IMR-90 (cell line): ENCODE data around the gene DELE1. TPM values are rescaled to one million over a fixed set of nuclear protein-coding genes. Genes with fewer than 3 reads are reported as not detected.

Experiments used
- ATAC-seq: fragments of 200-7000 bp; cut with Tn5 transposase; 2 replicates; pipeline ENCODE4 v1.9.1; 2020; ENCODE audit warnings: low read depth, mild to moderate bottlenecking, moderate library complexity
- BruUV-seq: library from RNA; stranded (reverse); fragments of 400-500 nt; replicated peaks from 2 replicates; lab custom pipeline; 2021; lab: Mats Ljungman, UMichigan
- CTCF ChIA-PET: fragments of 300-600 bp; formaldehyde crosslinking; extraction: SDS; loops from one replicate; lab custom pipeline; 2021; ENCODE audit warnings: antibody characterized with exemption; lab: Yijun Ruan, JAX
- POLR2A ChIA-PET: fragments of 300-600 bp; sonication (Branson Sonifier 250); formaldehyde crosslinking; loops from one replicate; lab custom pipeline; 2022; ENCODE audit warnings: antibody characterized with exemption; ENCODE audit not compliant: unreplicated experiment; lab: Charles Lee
- DNase-seq: peaks from one replicate; pipeline ENCODE4 v3.0.0; 2013
- H2AFZ ChIP-seq: replicated peaks from 2 replicates; pipeline ENCODE3; 2013; ENCODE audit warnings: low read length, mild to moderate bottlenecking; ENCODE audit not compliant: poor library complexity
- H2AK5ac ChIP-seq: 2 replicates; pipeline ENCODE4 v1.6.1; 2013; ENCODE audit warnings: low read depth, low read length, inconsistent platforms
- H2AK9ac ChIP-seq: replicated peaks from 2 replicates; pipeline ENCODE3; 2013; ENCODE audit warnings: mild to moderate bottlenecking, low read depth, low read length, moderate library complexity; ENCODE audit not compliant: poor library complexity
- H2BK120ac ChIP-seq: 2 replicates; pipeline ENCODE4 v1.6.1; 2013; ENCODE audit warnings: low read depth, low read length, inconsistent platforms
- H2BK15ac ChIP-seq: 3 replicates; pipeline ENCODE4 v1.6.1; 2013; ENCODE audit warnings: low read depth, low read length, inconsistent platforms
- H2BK20ac ChIP-seq: 2 replicates; pipeline ENCODE4 v1.6.1; 2013; ENCODE audit warnings: low read depth, mild to moderate bottlenecking, inconsistent platforms, low read length, moderate library complexity
- H2BK5ac ChIP-seq: 2 replicates; pipeline ENCODE4 v1.6.1; 2013; ENCODE audit warnings: mild to moderate bottlenecking, low read depth, low read length, inconsistent platforms; ENCODE audit not compliant: poor library complexity, severe bottlenecking
- H3K14ac ChIP-seq: replicated peaks from 2 replicates; pipeline ENCODE4 v1.6.1; 2013; ENCODE audit warnings: low read depth, low read length, inconsistent platforms
- H3K18ac ChIP-seq: 2 replicates; pipeline ENCODE4 v1.6.1; 2013; ENCODE audit warnings: low read depth, low read length, control low read depth
- H3K23ac ChIP-seq: 2 replicates; pipeline ENCODE4 v1.6.1; 2013; ENCODE audit warnings: low read depth, low read length, inconsistent platforms
- H3K27ac ChIP-seq: 2 replicates; pipeline ENCODE4 v1.5.1; 2013; ENCODE audit warnings: mild to moderate bottlenecking, control low read depth, low read length; ENCODE audit not compliant: insufficient read depth
- H3K27me3 ChIP-seq: 2 replicates; pipeline ENCODE4 v1.6.1; 2013; ENCODE audit warnings: low read length; ENCODE audit not compliant: control insufficient read depth, insufficient read depth
- H3K36me3 ChIP-seq: 2 replicates; pipeline ENCODE4 v1.6.1; 2013; ENCODE audit warnings: low read length, mixed read lengths; ENCODE audit not compliant: control insufficient read depth, insufficient read depth
- H3K4ac ChIP-seq: 2 replicates; pipeline ENCODE4 v1.6.1; 2013; ENCODE audit warnings: low read depth, low read length, inconsistent platforms
- H3K4me1 ChIP-seq: 2 replicates; pipeline ENCODE4 v1.6.1; 2013; ENCODE audit warnings: low read length, mixed read lengths; ENCODE audit not compliant: control insufficient read depth, insufficient read depth
- H3K4me2 ChIP-seq: 2 replicates; pipeline ENCODE4 v1.6.1; 2013; ENCODE audit warnings: low read depth, mild to moderate bottlenecking, control low read depth, low read length, moderate library complexity
- H3K4me3 ChIP-seq: 2 replicates; pipeline ENCODE4 v1.5.1; 2013; ENCODE audit warnings: low read depth, mild to moderate bottlenecking, control low read depth, low read length, moderate library complexity; ENCODE audit not compliant: insufficient read depth
- H3K56ac ChIP-seq: 2 replicates; pipeline ENCODE4 v1.6.1; 2013; ENCODE audit warnings: low read length, inconsistent platforms; ENCODE audit not compliant: insufficient read depth; ENCODE audit errors: extremely low read depth
- H3K79me1 ChIP-seq, 2 experiments: 2 replicates each; pipeline ENCODE4 v1.6.1; 2013; ENCODE audit warnings: low read length in 2 of 2, inconsistent platforms in 1 of 2, low read depth in 1 of 2
- H3K9ac ChIP-seq: 2 replicates; pipeline ENCODE4 v1.6.1; 2013; ENCODE audit warnings: low read depth, low read length, control low read depth
- H3K9me1 ChIP-seq: 2 replicates; pipeline ENCODE4 v1.6.1; 2013; ENCODE audit warnings: low read length, inconsistent platforms; ENCODE audit not compliant: insufficient read depth
- H3K9me3 ChIP-seq: 2 replicates; pipeline ENCODE4 v1.6.1; 2013; ENCODE audit warnings: low read length; ENCODE audit not compliant: control insufficient read depth, insufficient read depth
- H4K20me1 ChIP-seq: 2 replicates; pipeline ENCODE4 v1.6.1; 2013; ENCODE audit warnings: low read length, inconsistent platforms; ENCODE audit not compliant: insufficient read depth
- H4K5ac ChIP-seq: 2 replicates; pipeline ENCODE4 v1.6.1; 2013; ENCODE audit warnings: mild to moderate bottlenecking, low read depth, low read length, control low read depth
- H4K8ac ChIP-seq, 2 experiments: 2 replicates each; pipeline ENCODE4 v1.6.1; 2013; ENCODE audit warnings: low read depth in 2 of 2, low read length in 2 of 2, control low read depth in 1 of 2, inconsistent platforms in 1 of 2
- H4K91ac ChIP-seq: 2 replicates; pipeline ENCODE4 v1.6.1; 2013; ENCODE audit warnings: low read depth, low read length, inconsistent platforms; ENCODE audit not compliant: insufficient read depth
- RAD21 ChIP-seq: IDR thresholded peaks from 2 replicates; pipeline ENCODE4 v1.6.1; 2012; ENCODE audit warnings: low read length, improper control_type of control experiment
- RFX5 ChIP-seq: IDR thresholded peaks from 2 replicates; pipeline ENCODE4 v1.8.0; 2012; ENCODE audit warnings: low read depth, mild to moderate bottlenecking, low read length, moderate library complexity
- WGBS, 2 experiments: methylation state at CpG; one replicate each; pipeline versions ENCODE4 v1.1.5 to v1.1.7; 2013; ENCODE audit warnings: missing lambda C conversion rate in 2 of 2; ENCODE audit not compliant: insufficient read length in 1 of 2; ENCODE audit errors: extremely low coverage in 2 of 2; 5-methylcytosine and 5-hydroxymethylcytosine counted together
- dilution Hi-C: fragments of 300-500 bp; cut with HindIII; formaldehyde crosslinking; loops from one replicate; pipeline ENCODE4 v1.14.3; 2018; ENCODE audit warnings: low sequenced_read_pairs; ENCODE audit not compliant: unreplicated experiment
- in situ Hi-C: fragments of 300-500 bp; cut with MboI; formaldehyde crosslinking; loops from 3 replicates; pipeline ENCODE4 v1.14.3; 2019; ENCODE audit warnings: low sequenced_read_pairs, inconsistent platforms, mixed read lengths
- intact Hi-C: fragments of 100-400 bp; cut with micrococcal nuclease; formaldehyde crosslinking; loops from 2 replicates; pipeline ENCODE4 v1.10.0; 2022
- polyA plus RNA-seq, 3 experiments: library from polyadenylated mRNA; depleted of rRNA; stranded (reverse); fragments of >200 nt; gene quantifications; 2 replicates each; pipeline ENCODE4 v1.2.3, GENCODE V29; 2012; ENCODE audit warnings: low replicate concordance in 1 of 3
- total RNA-seq: library from RNA; depleted of rRNA; stranded (reverse); fragments of >200 nt; gene quantifications from 2 replicates; pipeline ENCODE4 v1.2.3, GENCODE V29; 2012
- TF ChIP-seq, protein P1 (sequence below): fragments of 150-350 bp; IDR thresholded peaks from 2 replicates; pipeline ENCODE4 v1.6.1; 2017; ENCODE audit warnings: mild to moderate bottlenecking, antibody characterized with exemption, low read length, low read depth
- TF ChIP-seq, protein P2 (sequence below): conservative IDR thresholded peaks from 2 replicates; pipeline ENCODE4 v1.5.1; 2012; ENCODE audit warnings: mild to moderate bottlenecking, low read depth, low read length, improper control_type of control experiment

Gene DELE1
- total and polyA plus RNA-seq, 2 of the 4 experiments (the other 2 are of a cell fraction) = 28.0 to 66.1 TPM

DNA sequence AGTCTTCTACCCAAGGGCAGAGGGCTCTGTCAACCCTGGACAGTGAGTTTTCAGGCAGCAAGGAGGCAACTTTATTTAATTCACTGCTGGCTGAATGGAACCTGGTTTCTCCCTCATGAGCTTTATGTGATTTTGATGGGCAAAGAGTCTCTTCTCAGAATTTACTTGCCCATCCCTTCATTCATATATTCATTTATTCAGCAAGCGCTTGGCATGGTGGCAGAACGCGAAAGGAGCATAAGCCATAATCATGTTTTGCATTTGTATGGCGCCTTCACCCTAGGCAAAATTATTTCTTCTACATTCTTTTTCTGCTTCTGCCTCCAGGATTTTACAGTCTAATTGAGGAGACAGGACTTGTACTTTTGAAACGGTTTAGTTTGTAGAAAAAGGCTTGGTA, 8.0 kb downstream of the DELE1 start:
- no peak overlapping the region for H3K18ac ChIP-seq
- no peaks in the 10 kb centered on the region for H3K9me3 ChIP-seq
- H4K8ac ChIP-seq = no peak overlapping the region
- BruUV-seq = no TSS peak
- ChIA-PET CTCF (no interaction called here), POLR2A (no interaction called here)
- no peak overlapping the region for H2AK5ac ChIP-seq
- DNase-seq = no peak
- no peak overlapping the region for H2AK9ac ChIP-seq
- no peaks in the 10 kb centered on the region for H3K9me1 ChIP-seq
- H2BK120ac ChIP-seq = no peak overlapping the region
- no peak overlapping the region for H2AFZ ChIP-seq
- TF ChIP-seq, protein P1, sequence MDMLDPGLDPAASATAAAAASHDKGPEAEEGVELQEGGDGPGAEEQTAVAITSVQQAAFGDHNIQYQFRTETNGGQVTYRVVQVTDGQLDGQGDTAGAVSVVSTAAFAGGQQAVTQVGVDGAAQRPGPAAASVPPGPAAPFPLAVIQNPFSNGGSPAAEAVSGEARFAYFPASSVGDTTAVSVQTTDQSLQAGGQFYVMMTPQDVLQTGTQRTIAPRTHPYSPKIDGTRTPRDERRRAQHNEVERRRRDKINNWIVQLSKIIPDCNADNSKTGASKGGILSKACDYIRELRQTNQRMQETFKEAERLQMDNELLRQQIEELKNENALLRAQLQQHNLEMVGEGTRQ = no peak
- TF ChIP-seq RAD21 (no peak), RFX5 (no peak)
- TF ChIP-seq, protein P2, sequence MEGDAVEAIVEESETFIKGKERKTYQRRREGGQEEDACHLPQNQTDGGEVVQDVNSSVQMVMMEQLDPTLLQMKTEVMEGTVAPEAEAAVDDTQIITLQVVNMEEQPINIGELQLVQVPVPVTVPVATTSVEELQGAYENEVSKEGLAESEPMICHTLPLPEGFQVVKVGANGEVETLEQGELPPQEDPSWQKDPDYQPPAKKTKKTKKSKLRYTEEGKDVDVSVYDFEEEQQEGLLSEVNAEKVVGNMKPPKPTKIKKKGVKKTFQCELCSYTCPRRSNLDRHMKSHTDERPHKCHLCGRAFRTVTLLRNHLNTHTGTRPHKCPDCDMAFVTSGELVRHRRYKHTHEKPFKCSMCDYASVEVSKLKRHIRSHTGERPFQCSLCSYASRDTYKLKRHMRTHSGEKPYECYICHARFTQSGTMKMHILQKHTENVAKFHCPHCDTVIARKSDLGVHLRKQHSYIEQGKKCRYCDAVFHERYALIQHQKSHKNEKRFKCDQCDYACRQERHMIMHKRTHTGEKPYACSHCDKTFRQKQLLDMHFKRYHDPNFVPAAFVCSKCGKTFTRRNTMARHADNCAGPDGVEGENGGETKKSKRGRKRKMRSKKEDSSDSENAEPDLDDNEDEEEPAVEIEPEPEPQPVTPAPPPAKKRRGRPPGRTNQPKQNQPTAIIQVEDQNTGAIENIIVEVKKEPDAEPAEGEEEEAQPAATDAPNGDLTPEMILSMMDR = no peak
- no peak overlapping the region for H3K14ac ChIP-seq
- H3K4me2 ChIP-seq = no peak overlapping the region
- 100% methylated on average over 1 of the region's 5 CpGs; no CpG with 5 or more reads in 1 of the 2 experiments for WGBS, 2 experiments
- no peak overlapping the region for H3K9ac ChIP-seq
- no peak for ATAC-seq
- peaks cover 63% of the 10 kb centered on the region for H3K36me3 ChIP-seq
- no peak overlapping the region for H2BK5ac ChIP-seq
- H3K4me1 ChIP-seq = no peaks in the 10 kb centered on the region
- H4K5ac ChIP-seq = no peak overlapping the region
- intact Hi-C loops (no loop called here), in situ Hi-C loops (no loop called here), dilution Hi-C loops (no loop called here)
- H2BK20ac ChIP-seq = no peak overlapping the region
- no peak overlapping the region for H3K56ac ChIP-seq
- no peak overlapping the region for H3K4me3 ChIP-seq
- H3K27me3 ChIP-seq = no peaks in the 10 kb centered on the region
- no peak overlapping the region for H3K23ac ChIP-seq
- H3K4ac ChIP-seq = no peak overlapping the region
- no peak overlapping the region for H2BK15ac ChIP-seq
- no peak overlapping the region for H3K27ac ChIP-seq
- no peaks in the 10 kb centered on the region; the same call in 1 of the 2 replicates for H4K20me1 ChIP-seq
- H3K79me1 ChIP-seq = peaks cover 4 to 7% of the 10 kb centered on the region in 2 experiments; a peak in 2 of 4 replicates
- no peak overlapping the region for H4K91ac ChIP-seq
